ENCODE measurements around the gene RPTOR.

GRCh38 chr17:80632046-80632581, 87.5 kb downstream of the RPTOR start:
- TF ChIP-seq EZH2 (IDR thresholded peaks at IDR 0.05; ENCODE audit: insufficient read depth, poor library complexity, severe bottlenecking) (no peak), EZH2phosphoT487 (IDR thresholded peaks at IDR 0.05; ENCODE audit: insufficient read depth, low read depth) (no peak)
